Stimulated activated CD8-positive, alpha-beta memory T cell treated with anti-CD3 and anti-CD28 coated beads, Interleukin-7, amount 100 ng/mL, for 4 hours (primary cell): ENCODE data around the gene KCNK15.

Experiments
- DNase-seq, 2 donors: peaks; one replicate each; pipeline ENCODE4 v3.0.0-alpha.2; 2020; ENCODE audit warnings: low read depth in 2 of 2

The KCNK15 gene

DNA sequence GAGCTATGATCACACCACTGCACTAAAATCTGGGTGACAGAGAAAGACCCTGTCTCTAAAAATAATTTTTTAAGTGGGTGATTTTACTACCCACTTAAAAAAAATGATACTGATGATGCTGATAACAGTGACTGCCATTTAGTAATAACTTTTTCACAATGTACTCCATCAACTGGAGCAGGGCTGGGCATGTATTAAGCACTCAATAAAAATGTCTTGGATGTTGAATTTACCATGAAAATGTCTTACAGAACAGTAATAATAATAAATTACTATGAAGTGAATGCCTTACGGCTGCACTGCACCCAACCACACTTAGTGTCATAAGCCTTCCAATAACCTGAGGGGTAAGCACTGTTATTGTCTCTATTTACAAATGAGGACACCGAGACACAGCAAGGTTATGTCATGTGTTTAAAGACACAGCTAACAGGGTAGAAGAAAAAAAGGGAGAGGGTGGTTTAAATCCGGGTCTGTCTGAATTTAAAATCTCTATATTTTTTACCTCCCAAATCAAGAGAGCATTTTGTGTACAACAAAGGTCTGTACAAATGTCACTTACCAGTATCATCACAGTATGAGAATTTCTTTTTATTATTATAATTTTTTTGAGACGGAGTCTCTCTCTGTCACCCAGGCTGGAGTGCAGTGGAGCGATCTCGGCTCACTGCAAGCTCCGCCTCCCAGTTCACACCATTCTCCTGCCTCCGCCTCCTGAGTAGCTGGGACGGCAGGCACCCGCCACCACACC, 43.2 kb downstream of the KCNK15 start:
- no peak for DNase-seq

DNA sequence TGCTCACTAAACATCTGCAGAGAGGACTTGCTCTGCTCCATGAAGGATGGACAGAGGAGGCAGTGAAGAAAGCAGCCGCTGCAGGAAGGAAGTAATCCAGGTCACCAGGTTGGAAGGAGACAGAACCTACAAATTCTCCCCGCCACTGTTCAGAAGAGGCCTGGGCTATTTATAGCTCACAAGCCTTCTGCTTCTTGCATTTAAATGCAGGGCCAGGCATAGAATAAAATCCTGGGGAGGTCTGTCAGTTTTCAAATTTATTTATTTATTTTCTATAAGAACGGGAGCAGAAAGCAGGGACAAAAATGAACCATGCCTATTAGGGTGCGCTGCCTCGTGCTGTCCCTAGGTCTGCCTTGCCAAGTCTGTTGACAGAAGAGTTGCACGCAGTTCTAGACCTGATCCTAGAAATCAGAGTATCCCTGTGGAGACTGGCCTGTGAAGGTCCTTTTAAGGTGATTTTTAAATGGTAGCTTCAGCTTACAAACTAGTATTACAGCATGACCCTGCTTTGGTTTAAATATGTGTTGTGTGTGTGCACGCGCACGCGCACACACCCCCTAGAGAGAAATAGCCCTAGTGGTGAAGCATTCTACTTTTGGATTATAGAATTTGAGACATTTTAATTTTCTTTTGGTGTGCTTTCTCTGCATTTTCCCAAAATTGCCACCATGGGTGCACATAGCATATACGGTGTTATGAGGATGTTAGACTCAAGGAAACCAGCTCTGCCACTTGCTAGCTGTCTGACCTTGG, 45.2 kb downstream of the KCNK15 start:
- DNase-seq, result no peak

DNA sequence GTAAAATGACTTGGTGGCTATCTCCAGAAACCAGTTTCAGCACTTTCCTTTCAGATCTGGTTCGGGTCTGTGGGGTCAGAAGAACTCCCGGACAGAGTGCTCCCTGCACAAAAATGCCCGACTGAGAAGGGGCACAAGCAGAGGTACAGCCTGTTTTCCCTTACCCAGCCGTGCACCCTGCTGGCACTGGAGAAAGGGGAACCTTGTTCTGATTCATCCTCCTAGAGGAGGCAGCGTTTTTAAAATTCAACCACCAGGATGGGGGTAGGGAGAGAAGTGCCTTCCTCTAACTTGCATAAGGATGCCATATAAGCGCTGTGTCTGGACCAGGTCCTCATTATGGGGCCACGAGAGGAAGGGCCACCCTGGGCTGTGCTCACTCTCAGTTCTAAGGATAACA, 47.1 kb downstream of the KCNK15 start:
- no peak for DNase-seq

DNA sequence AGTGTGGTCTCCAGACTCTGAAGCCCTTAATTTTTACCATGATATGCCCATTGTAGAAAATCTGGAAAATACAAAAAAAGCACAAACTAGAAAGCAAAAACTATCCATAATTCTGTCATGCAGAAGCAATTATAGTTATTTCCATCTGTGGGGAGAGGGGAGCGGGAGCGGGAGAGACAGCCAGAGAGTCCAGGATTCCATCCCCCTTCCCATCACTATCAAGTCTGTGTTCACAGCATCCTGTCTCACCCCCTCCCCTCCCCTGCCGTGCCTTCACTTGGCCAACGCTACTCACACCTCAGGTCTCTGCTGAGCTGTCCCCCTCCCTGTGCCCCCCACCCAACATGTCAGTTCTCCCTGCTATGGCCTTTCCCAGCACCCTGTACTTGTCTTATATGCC, 50.2 kb downstream of the KCNK15 start:
- no peak for DNase-seq

DNA sequence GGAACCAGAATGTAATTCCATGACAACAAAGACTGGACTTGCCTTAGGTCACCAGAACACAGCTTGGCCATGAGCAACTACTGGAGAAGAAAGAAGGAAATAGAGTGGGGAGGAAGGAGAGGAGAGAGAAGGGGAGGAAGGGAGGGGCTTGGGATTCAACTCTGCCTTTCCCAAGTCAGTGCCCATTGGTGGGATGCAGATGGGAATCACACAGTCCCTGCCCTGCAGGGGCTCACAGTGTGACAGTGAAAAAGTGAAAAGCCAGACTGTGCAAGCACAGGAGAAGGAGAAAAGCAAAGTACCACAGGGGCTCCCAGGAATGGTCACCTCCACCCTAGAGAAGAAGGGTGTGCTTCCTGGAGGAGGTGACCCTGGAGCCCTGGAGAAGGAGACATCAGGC, 50.6 kb downstream of the KCNK15 start:
- DNase-seq, result no peak

DNA sequence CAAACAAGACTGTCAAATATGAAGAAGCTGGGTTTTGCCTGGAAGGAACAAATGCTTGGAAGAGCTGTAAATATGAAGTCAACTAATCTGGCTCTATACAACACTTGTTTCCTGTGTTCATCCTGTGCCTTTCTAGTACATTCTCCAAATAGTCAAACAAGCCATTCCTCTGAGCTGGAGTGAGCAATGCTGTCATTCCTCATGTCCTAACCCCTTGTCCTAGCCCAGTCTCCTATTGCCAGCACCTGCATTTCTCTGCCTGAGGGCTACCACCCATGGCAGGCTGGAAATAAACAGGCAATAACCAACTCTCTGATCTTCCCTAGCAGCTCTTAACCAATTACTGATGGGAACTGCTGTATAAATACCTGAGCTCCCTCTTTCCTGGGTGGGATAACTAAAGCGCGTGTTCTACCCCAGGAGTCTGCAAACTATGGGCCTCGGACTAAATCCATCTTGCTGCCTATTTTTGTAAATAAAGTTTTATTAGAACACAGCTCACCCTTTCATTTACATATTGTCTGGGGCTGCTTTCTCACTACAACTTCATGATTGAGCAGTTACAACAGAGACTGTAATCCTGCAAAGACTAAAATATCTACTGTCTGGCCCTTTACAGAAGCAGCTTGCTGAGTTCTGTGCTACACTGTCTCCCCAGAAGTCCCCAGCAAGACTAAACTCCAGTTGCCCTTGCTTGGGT, 51.2 kb downstream of the KCNK15 start:
- DNase-seq, result no peak

DNA sequence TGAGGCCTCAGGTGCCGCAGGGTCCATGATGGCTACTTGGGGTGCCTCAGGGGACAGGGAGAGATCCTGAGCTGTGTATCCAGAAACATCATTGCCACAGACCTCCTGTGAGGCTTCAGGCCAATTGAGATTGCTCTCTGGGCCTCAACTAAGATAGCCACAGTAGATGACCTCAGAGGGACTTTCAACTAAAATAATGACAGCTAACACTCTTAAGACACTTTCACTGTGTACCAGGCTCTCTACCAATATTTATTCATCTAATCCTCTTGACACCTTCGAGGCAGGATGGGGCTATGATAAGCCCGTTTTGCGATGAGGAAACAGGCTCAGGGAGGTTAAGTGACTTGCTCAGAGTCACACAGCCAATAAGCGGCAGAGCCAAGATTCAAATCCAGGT, 54.0 kb downstream of the KCNK15 start:
- no peak for DNase-seq

DNA sequence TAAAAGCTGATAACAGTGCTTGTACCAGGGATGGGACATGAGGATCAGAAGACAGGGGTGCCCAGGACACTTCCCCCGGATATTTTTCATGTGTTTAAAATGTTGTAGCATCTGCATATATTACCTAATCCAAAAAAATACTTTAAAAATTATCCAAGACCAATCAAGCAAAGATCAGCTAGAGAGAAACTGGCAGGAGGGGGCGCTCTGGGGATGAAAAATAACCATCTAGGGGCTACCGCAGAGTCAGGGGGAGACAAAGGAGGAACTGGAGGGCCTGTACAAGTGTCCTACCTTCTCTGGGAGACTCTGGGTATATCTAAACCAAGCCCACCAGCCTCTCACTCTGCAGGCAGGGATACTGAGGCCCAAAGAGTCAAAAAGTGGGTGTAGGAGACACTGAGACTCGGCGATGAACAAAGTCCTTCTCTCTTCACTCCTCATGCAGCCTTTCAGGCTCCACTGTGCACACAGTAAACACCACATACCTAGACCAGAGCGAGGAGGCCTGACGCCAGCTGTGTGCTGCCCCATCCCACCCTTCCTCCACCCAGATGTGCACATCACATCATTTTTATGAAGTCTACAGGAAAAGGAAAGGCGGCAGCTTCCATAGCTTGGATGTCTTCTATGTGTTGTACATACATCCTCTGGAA, 54.9 kb downstream of the KCNK15 start:
- no peak for DNase-seq
